GM12874 (cell line): ENCODE measurements around the gene BBS9.
A peak's percentile ranks its signal among the peaks of the same experiment; 100 is the strongest.

Experiments
- CTCF ChIP-seq: IDR thresholded peaks from 2 replicates; pipeline ENCODE4 v1.5.1; 2011; ENCODE audit warnings: low read depth, mild to moderate bottlenecking, control low read depth, low read length, moderate library complexity; ENCODE audit not compliant: insufficient read depth

Gene BBS9

GRCh38 chr7:33221390-33221789, 92.0 kb downstream of the BBS9 start:
- TF ChIP-seq CTCF = no peak

- TF ChIP-seq CTCF = no peak
These were observed 103.3 kb downstream of the BBS9 start for GRCh38 chr7:33232632-33233145.

- no peak for TF ChIP-seq CTCF
These were observed 104.3 kb downstream of the BBS9 start for GRCh38 chr7:33233659-33234058.

- TF ChIP-seq CTCF = no peak
These were observed 107.7 kb downstream of the BBS9 start for GRCh38 chr7:33237036-33237435.

GRCh38 chr7:33243319-33243881, 114.0 kb downstream of the BBS9 start:
- TF ChIP-seq CTCF = 0 out of 2 replicates have a peak, but pooled peaks have one; percentile 26

GRCh38 chr7:33248671-33249070, 119.3 kb downstream of the BBS9 start:
- TF ChIP-seq CTCF = no peak

- no peak for TF ChIP-seq CTCF
These were observed 121.1 kb downstream of the BBS9 start for GRCh38 chr7:33250421-33250871.

- TF ChIP-seq CTCF = no peak
These were observed 121.9 kb downstream of the BBS9 start for GRCh38 chr7:33251301-33251700.
